ENCODE results near the gene BCO1.

The BCO1 gene

DNA sequence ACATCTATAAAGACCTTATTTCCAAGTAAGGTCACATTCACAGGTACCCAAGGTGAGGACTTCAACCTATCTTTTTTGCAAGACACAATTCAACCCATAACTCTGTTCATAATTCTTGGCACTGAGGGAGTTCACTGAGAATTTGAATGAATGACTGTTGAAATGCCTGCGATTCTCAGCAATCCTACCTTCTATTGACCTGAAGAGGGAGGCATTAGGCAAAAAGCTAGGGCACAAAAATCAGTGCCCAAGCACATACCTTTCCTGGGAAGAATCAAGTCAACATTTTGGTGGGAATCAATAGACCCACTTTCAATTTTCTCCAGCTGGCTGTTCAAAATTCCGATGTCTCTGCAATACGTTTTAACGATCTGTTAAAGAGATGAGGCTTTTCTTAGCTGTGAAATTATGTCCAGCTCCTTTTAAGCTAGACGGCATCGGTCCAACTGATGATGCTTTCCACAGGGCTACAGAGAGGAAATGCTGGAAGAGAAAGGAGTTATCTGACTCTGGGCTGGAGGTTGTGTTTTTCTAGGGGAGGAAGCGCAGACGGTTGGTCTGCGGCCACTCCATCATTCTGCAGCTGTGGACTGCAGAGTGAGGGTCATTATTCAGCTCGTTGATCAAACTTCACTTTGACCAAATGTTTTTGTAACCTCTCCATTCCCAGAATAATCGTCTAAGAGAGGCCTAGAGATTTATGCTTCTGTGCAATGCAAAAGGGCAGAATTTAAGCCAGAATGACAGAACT is 25.2 kb downstream of the BCO1 start:
- POLR2A ChIA-PET = no interaction called here
- no peak for DNase-seq (ENCODE audit: extremely low spot score)
- CTCF ChIA-PET = interaction anchor here (0.7 kb wide), 1 partner anchor 155 kb away, joined by 3 read pairs; no protein-coding TSS in a partner anchor
- TF ChIP-seq SUZ12 (IDR thresholded peaks at IDR 0.05) (no peak), FOXM1 (IDR thresholded peaks at IDR 0.05; ENCODE audit: borderline replicate concordance) (no peak), CTBP1 (IDR thresholded peaks at IDR 0.05; ENCODE audit: borderline replicate concordance) (no peak), L3MBTL2 (conservative IDR thresholded peaks at IDR 0.05) (no peak), HDGF (IDR thresholded peaks at IDR 0.05; ENCODE audit: borderline replicate concordance) (no peak)

DNA sequence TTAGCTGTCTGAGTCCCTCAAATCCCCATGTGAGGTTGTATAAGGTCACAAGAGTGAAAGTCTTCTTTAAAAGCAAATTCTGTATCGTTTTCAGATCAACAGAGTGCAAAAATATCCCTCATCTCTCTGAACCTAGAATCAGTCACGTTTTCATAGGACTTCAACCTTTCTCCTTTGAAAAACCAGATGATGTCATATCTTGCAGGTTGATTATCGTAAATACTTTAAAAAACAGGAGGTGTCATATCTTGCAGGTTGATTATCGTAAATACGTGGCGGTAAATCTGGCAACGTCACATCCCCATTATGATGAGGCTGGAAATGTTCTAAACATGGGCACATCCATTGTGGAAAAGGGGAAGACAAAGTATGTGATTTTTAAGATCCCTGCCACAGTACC is 25.9 kb downstream of the BCO1 start:
- TF ChIP-seq BHLHE40 (IDR thresholded peaks at IDR 0.05; ENCODE audit: borderline replicate concordance) = no peak
- no peak for TF ChIP-seq FOXM1 (IDR thresholded peaks at IDR 0.05; ENCODE audit: borderline replicate concordance)
- no peak for TF ChIP-seq CTBP1 (IDR thresholded peaks at IDR 0.05; ENCODE audit: borderline replicate concordance)
- no peak for TF ChIP-seq SP1 (IDR thresholded peaks at IDR 0.05)
- no peak for TF ChIP-seq L3MBTL2 (conservative IDR thresholded peaks at IDR 0.05)
- TF ChIP-seq HDGF (IDR thresholded peaks at IDR 0.05; ENCODE audit: borderline replicate concordance) = no peak
- TF ChIP-seq ARNT (IDR thresholded peaks at IDR 0.05) = no peak
- TF ChIP-seq TARDBP (IDR thresholded peaks at IDR 0.05) = no peak
- no peak for TF ChIP-seq ZNF384 (IDR thresholded peaks at IDR 0.05)
- DNase-seq (ENCODE audit: extremely low spot score) = no peak
- ChIA-PET POLR2A (no interaction called here), CTCF (no interaction called here)

DNA sequence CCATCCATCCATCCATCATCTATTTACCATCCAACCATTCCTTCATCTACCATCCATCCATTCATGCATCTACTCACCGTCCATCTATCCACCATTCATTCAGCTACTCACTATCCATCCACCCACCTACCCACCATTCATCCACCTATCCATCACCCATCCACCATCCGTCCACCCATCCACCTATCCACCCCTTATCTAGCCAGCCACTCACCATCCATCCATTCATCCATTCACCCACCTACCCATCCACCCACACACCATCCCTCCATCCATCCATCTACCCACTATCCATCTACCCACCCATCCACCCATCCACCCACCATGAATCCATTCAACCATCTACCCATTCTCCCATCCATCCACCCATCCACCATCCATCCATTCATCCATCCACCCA is 26.6 kb downstream of the BCO1 start:
- TF ChIP-seq, protein P1, sequence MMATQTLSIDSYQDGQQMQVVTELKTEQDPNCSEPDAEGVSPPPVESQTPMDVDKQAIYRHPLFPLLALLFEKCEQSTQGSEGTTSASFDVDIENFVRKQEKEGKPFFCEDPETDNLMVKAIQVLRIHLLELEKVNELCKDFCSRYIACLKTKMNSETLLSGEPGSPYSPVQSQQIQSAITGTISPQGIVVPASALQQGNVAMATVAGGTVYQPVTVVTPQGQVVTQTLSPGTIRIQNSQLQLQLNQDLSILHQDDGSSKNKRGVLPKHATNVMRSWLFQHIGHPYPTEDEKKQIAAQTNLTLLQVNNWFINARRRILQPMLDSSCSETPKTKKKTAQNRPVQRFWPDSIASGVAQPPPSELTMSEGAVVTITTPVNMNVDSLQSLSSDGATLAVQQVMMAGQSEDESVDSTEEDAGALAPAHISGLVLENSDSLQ (IDR thresholded peaks at IDR 0.05) = no peak
- TF ChIP-seq ELF4 (IDR thresholded peaks at IDR 0.05) (no peak), CTBP1 (IDR thresholded peaks at IDR 0.05; ENCODE audit: borderline replicate concordance) (no peak), FOXA1 (IDR thresholded peaks at IDR 0.05) (no peak), ARNT (IDR thresholded peaks at IDR 0.05) (no peak), FOXK2 (IDR thresholded peaks at IDR 0.05) (no peak)

DNA sequence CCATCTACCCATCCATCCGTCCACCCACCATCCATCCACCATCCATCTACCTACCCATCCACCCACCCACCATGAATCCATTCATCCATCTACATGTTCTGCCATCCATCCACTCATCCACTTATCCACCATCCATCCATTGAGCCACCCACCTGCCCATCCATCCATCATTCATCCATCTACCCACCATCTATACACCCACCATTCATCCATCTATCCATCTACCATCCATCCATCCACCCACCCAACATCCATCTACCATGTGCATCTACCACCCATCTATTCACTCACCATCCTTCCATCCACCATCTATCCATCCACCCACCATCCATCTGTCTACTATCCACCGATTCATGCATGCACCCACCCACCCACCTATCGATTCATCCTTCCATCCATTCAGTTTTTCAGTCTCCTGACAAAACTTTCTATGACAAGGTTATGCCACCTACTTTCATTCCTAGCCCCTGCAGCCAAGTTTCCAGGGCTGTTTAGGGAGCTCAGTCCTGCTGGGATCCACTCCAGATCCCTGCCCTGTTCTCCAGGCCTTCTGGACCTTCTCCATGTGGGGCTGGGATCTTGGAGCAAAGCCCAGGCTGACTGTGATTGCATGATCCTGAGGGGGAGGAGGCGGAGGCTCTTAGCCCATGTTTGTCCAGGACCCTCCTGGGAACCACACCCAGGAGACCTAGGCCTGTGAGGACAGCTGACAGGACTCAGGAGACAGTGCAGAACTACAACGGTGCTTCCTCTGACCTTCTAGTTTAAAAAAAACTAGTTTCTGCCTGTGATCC is 27.4 kb downstream of the BCO1 start:
- no peak for DNase-seq (ENCODE audit: extremely low spot score)
- CTCF ChIA-PET = no interaction called here
- POLR2A ChIA-PET = no interaction called here
- TF ChIP-seq FOXA1 (IDR thresholded peaks at IDR 0.05) (no peak), FOXM1 (IDR thresholded peaks at IDR 0.05; ENCODE audit: borderline replicate concordance) (no peak), SP1 (IDR thresholded peaks at IDR 0.05) (no peak), ZNF384 (IDR thresholded peaks at IDR 0.05) (no peak), SUZ12 (IDR thresholded peaks at IDR 0.05) (no peak), HDGF (IDR thresholded peaks at IDR 0.05; ENCODE audit: borderline replicate concordance) (no peak), L3MBTL2 (conservative IDR thresholded peaks at IDR 0.05) (no peak), CTBP1 (IDR thresholded peaks at IDR 0.05; ENCODE audit: borderline replicate concordance) (no peak), ELF4 (IDR thresholded peaks at IDR 0.05) (no peak), LEF1 (IDR thresholded peaks at IDR 0.05; ENCODE audit: borderline replicate concordance) (no peak), NFRKB (IDR thresholded peaks at IDR 0.05) (no peak), FOXK2 (IDR thresholded peaks at IDR 0.05) (no peak), TARDBP (IDR thresholded peaks at IDR 0.05) (no peak), BHLHE40 (IDR thresholded peaks at IDR 0.05; ENCODE audit: borderline replicate concordance) (no peak), ARNT (IDR thresholded peaks at IDR 0.05) (no peak)
- TF ChIP-seq, protein P1 (IDR thresholded peaks at IDR 0.05) = no peak

More for the DNA sequence above, 26.6 kb downstream of the BCO1 start:
- POLR2A ChIA-PET = no interaction called here
- no peak for DNase-seq (ENCODE audit: extremely low spot score)
- CTCF ChIA-PET = no interaction called here

DNA sequence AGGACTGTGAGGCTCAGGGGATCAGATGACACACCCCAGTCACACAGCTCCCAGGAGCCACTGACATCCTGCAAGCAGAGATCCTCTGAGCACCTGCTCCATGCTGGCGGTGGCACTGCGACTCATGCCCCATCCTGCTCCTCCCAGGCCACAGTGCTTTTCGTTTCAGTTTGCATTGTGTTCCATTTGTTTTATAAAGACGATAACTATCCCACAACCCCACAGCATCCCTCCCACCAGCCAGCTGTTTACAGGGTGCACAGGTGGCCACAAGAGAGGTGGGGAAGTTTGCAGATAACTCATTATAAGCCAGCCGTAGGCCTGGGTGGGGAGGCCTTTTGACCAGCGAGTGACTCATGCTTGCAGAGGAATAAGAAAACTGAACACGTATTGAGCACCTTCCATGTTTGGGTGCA is 28.2 kb downstream of the BCO1 start:
- POLR2A ChIA-PET = no interaction called here
- no peak for DNase-seq (ENCODE audit: extremely low spot score)
- TF ChIP-seq HDGF (IDR thresholded peaks at IDR 0.05; ENCODE audit: borderline replicate concordance) = no peak
- no peak for TF ChIP-seq SUZ12 (IDR thresholded peaks at IDR 0.05)
- no peak for TF ChIP-seq LEF1 (IDR thresholded peaks at IDR 0.05; ENCODE audit: borderline replicate concordance)
- no peak for TF ChIP-seq FOXM1 (IDR thresholded peaks at IDR 0.05; ENCODE audit: borderline replicate concordance)
- TF ChIP-seq FOXA1 (IDR thresholded peaks at IDR 0.05) = no peak
- no peak for TF ChIP-seq L3MBTL2 (conservative IDR thresholded peaks at IDR 0.05)
- TF ChIP-seq NFRKB (IDR thresholded peaks at IDR 0.05) = no peak
- no peak for TF ChIP-seq ARNT (IDR thresholded peaks at IDR 0.05)
- no peak for TF ChIP-seq TARDBP (IDR thresholded peaks at IDR 0.05)
- no peak for TF ChIP-seq BHLHE40 (IDR thresholded peaks at IDR 0.05; ENCODE audit: borderline replicate concordance)
- TF ChIP-seq, protein P1 (IDR thresholded peaks at IDR 0.05) = no peak
- TF ChIP-seq FOXK2 (IDR thresholded peaks at IDR 0.05) = no peak
- no peak for TF ChIP-seq ZNF384 (IDR thresholded peaks at IDR 0.05)
- no peak for TF ChIP-seq CTBP1 (IDR thresholded peaks at IDR 0.05; ENCODE audit: borderline replicate concordance)
- no peak for TF ChIP-seq ELF4 (IDR thresholded peaks at IDR 0.05)
- TF ChIP-seq SP1 (IDR thresholded peaks at IDR 0.05) = no peak
- CTCF ChIA-PET = no interaction called here

DNA sequence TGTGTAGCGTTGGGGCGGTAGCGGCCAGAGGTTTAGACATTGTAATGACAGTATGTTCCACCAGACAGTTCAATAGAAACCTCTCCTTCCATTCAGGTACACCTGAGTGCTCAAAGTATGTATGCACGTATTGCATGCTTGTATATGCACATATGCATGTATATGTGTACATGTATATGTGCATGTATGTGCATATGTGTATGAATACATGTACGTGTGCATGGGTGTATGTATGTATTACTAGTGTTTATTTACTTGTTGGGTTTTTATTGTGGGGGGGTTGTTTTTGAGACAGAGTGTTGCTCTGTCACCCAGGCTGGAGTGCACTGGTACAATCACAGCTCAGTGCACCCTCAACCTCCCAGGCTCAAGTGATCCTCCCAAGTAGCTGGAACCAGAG is 30.0 kb downstream of the BCO1 start:
- TF ChIP-seq ELF4 (IDR thresholded peaks at IDR 0.05) = no peak
- no peak for TF ChIP-seq FOXK2 (IDR thresholded peaks at IDR 0.05)
- no peak for TF ChIP-seq NFRKB (IDR thresholded peaks at IDR 0.05)
- no peak for TF ChIP-seq L3MBTL2 (conservative IDR thresholded peaks at IDR 0.05)
- no peak for TF ChIP-seq ARNT (IDR thresholded peaks at IDR 0.05)
- TF ChIP-seq SUZ12 (IDR thresholded peaks at IDR 0.05) = no peak
- CTCF ChIA-PET = no interaction called here
- no peak for DNase-seq (ENCODE audit: extremely low spot score)
- POLR2A ChIA-PET = no interaction called here

Measured in HEK293T (cell line).